SU-DHL-6 (cell line): ENCODE data around the gene TENM4.

Experiments
- H2AFZ ChIP-seq: fragments of 200-600 bp; sonication (generic); 2 replicates; pipeline ENCODE4 v1.6.1; 2014; ENCODE audit warnings: low read depth, mild to moderate bottlenecking, moderate library complexity, mixed read lengths, antibody characterized with exemption, low read length; ENCODE audit not compliant: severe bottlenecking
- H3F3A ChIP-seq: fragments of 200-600 bp; shearing (Covaris generic); 2 replicates; pipeline ENCODE4 v1.6.0; 2016; ENCODE audit warnings: antibody characterized with exemption, mild to moderate bottlenecking; ENCODE audit not compliant: insufficient read depth
- H3K27ac ChIP-seq: fragments of 200-600 bp; sonication (generic); 2 replicates; pipeline ENCODE4 v1.5.1; 2016; ENCODE audit warnings: low read depth, mild to moderate bottlenecking, low read length, moderate library complexity, mixed read lengths
- H3K27me3 ChIP-seq: fragments of 200-600 bp; sonication (generic), shearing (Covaris generic); 2 replicates; pipeline ENCODE4 v1.6.0; 2014; ENCODE audit warnings: mild to moderate bottlenecking, low read length
- H3K36me3 ChIP-seq: fragments of 200-600 bp; sonication (generic); 2 replicates; pipeline ENCODE4 v1.6.1; 2014; ENCODE audit warnings: mild to moderate bottlenecking, low read length, mixed read lengths
- H3K4me2 ChIP-seq: fragments of 300-600, 200-600 bp; shearing (Covaris generic), sonication (generic); 2 replicates; pipeline ENCODE4 v1.6.0; 2014; ENCODE audit warnings: low read length, low read depth, mild to moderate bottlenecking; ENCODE audit not compliant: poor library complexity, severe bottlenecking
- H3K4me3 ChIP-seq: fragments of 200-600 bp; sonication (generic); 2 replicates; pipeline ENCODE4 v1.5.1; 2014; ENCODE audit warnings: antibody characterized with exemption, low read length, mild to moderate bottlenecking, mixed read lengths; ENCODE audit not compliant: insufficient read depth, poor library complexity, severe bottlenecking
- H3K79me2 ChIP-seq: fragments of 200-600 bp; sonication (generic); 2 replicates; pipeline ENCODE4 v1.6.1; 2014; ENCODE audit warnings: mild to moderate bottlenecking, low read length, moderate library complexity; ENCODE audit not compliant: insufficient read depth
- H3K9ac ChIP-seq: fragments of 200-600 bp; sonication (generic); 2 replicates; pipeline ENCODE4 v1.7.0; 2014; ENCODE audit warnings: mild to moderate bottlenecking, low read length
- H3K9me2 ChIP-seq: fragments of 200-600 bp; sonication (generic); replicated peaks from 2 replicates; pipeline ENCODE4 v1.6.1; 2014; ENCODE audit warnings: low read length; ENCODE audit not compliant: insufficient read depth
- H3K9me3 ChIP-seq: fragments of 200-600 bp; sonication (generic); 2 replicates; pipeline ENCODE4 v1.6.1; 2014; ENCODE audit warnings: low read length, mixed read lengths; ENCODE audit not compliant: insufficient read depth
- H4K20me1 ChIP-seq: fragments of 200-600 bp; sonication (generic); 2 replicates; pipeline ENCODE4 v1.6.1; 2014; ENCODE audit warnings: low read depth, mild to moderate bottlenecking, antibody characterized with exemption, low read length, moderate library complexity, mixed read lengths
- CTCF ChIP-seq: fragments of 200-600 bp; sonication (generic); IDR thresholded peaks from one replicate; pipeline ENCODE4 v1.5.1; 2017; ENCODE audit warnings: antibody characterized with exemption, mild to moderate bottlenecking, low read length, moderate library complexity; ENCODE audit not compliant: insufficient read depth, poor library complexity, severe bottlenecking
- EZH2phosphoT487 ChIP-seq: fragments of 200-600 bp; sonication (generic), shearing (Covaris generic); conservative IDR thresholded peaks from 2 replicates; pipeline ENCODE4 v1.6.1; 2018; ENCODE audit warnings: mild to moderate bottlenecking, antibody characterized with exemption, low read length, moderate library complexity, mixed read lengths

TENM4 gene

GRCh38 chr11:79400717-79401330 lies 40.0 kb downstream of the TENM4 start:
- Histone ChIP-seq H3K9ac (no peak overlapping the region), H3K4me3 (no peak overlapping the region), H3K4me2 (no peak overlapping the region), H3K27ac (no peak overlapping the region), H3K9me3 (no peaks in the 10 kb centered on the region), H3K79me2 (no peaks in the 10 kb centered on the region), H3F3A (no peaks in the 10 kb centered on the region), H3K27me3 (no peaks in the 10 kb centered on the region), H4K20me1 (no peaks in the 10 kb centered on the region), H3K9me2 (no peaks in the 10 kb centered on the region), H2AFZ (no peak overlapping the region), H3K36me3 (no peaks in the 10 kb centered on the region)
- peak; percentile 37 for TF ChIP-seq CTCF
- no peak for TF ChIP-seq EZH2phosphoT487

- H3K4me2 ChIP-seq, result no peak overlapping the region
Measured at GRCh38 chr11:79400206-79400605, 40.6 kb downstream of the TENM4 start.

GRCh38 chr11:79397252-79397651 lies 43.6 kb downstream of the TENM4 start:
- Histone ChIP-seq H4K20me1 (no peaks in the 10 kb centered on the region), H3K4me3 (no peak overlapping the region), H3K27ac (no peak overlapping the region), H3K27me3 (no peaks in the 10 kb centered on the region), H3K4me2 (no peak overlapping the region), H3K9me2 (no peaks in the 10 kb centered on the region), H2AFZ (no peak overlapping the region), H3F3A (no peaks in the 10 kb centered on the region), H3K79me2 (no peaks in the 10 kb centered on the region), H3K36me3 (no peaks in the 10 kb centered on the region), H3K9me3 (no peaks in the 10 kb centered on the region), H3K9ac (no peak overlapping the region)
- TF ChIP-seq CTCF (no peak), EZH2phosphoT487 (no peak)

More at GRCh38 chr11:79400206-79400605, 40.6 kb downstream of the TENM4 start:
- Histone ChIP-seq H3K9me3 (no peaks in the 10 kb centered on the region), H2AFZ (no peak overlapping the region), H3K36me3 (no peaks in the 10 kb centered on the region), H3K27ac (no peak overlapping the region), H3F3A (no peaks in the 10 kb centered on the region), H4K20me1 (no peaks in the 10 kb centered on the region), H3K4me3 (no peak overlapping the region), H3K27me3 (no peaks in the 10 kb centered on the region), H3K9me2 (no peaks in the 10 kb centered on the region), H3K79me2 (no peaks in the 10 kb centered on the region), H3K9ac (no peak overlapping the region)
- TF ChIP-seq CTCF (no peak), EZH2phosphoT487 (no peak)
